ENCODE measurements around the gene PHF20. TPM values are rescaled to one million over a fixed set of nuclear protein-coding genes. Genes with fewer than 3 reads are reported as not detected.

Gene PHF20
- total and polyA plus RNA-seq, 2 of the 13 experiments (the other 11 are each of a cell fraction or from before 2014, with no cell fraction given): 22.8 to 34.1 TPM

- TF ChIP-seq ZNF44 (CRISPR knock-in tag; IDR thresholded peaks at IDR 0.05) (0 out of 2 replicates have a peak, but pooled peaks have one; percentile 74), KDM6A (CRISPR knock-in tag; IDR thresholded peaks at IDR 0.05; ENCODE audit: low read depth) (no peak), ELF4 (CRISPR knock-in tag; IDR thresholded peaks at IDR 0.05; ENCODE audit: borderline replicate concordance) (0 out of 2 replicates have a peak, but pooled peaks have one; percentile 39), TEF (CRISPR knock-in tag; IDR thresholded peaks at IDR 0.05) (0 out of 2 replicates have a peak, but pooled peaks have one; percentile 38), ZMYM2 (CRISPR knock-in tag; IDR thresholded peaks at IDR 0.05) (no peak), RBM22 (optimal IDR thresholded peaks at IDR 0.05; ENCODE audit: low read length) (peak; percentile 98), POLR2AphosphoS5 (IDR thresholded peaks at IDR 0.05; ENCODE audit: low read depth, low read length) (no peak; the same call in 1 of the 2 replicates), ZNF839 (CRISPR knock-in tag; IDR thresholded peaks at IDR 0.05; ENCODE audit: borderline replicate concordance) (no peak), HNRNPH1 (optimal IDR thresholded peaks at IDR 0.05; ENCODE audit: low read depth, low read length) (no peak), CEBPG (CRISPR knock-in tag; IDR thresholded peaks at IDR 0.05) (0 out of 2 replicates have a peak, but pooled peaks have one; percentile 15)
- TF ChIP-seq, protein P1, sequence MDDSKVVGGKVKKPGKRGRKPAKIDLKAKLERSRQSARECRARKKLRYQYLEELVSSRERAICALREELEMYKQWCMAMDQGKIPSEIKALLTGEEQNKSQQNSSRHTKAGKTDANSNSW (CRISPR knock-in tag; IDR thresholded peaks at IDR 0.05; ENCODE audit: borderline replicate concordance): no peak
Observed at GRCh38 chr20:35735826-35736470, 35.9 kb upstream of the PHF20 start (continued).

DNA sequence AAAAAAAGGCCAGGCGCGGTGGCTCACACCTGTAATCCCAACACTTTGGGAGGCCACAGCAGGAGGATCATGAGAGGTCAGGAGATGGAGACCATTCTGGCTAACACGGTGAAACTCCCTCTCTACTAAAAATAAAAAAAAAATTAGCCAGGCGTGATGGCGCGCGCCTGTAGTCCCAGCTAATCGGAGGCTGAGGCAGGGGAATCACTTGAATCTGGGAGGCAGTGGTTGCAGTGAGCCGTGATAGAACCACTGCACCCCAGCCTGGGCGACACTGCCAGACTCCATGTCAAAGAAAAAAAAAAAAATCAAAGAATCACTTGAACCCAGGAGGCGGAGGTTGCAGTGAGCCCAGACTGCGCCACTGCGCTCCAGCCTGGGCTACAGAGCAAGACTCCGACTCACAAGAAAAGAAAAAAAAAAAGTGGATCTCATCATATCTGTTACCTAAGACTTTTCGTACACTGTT is 33.9 kb upstream of the PHF20 start:
- H4K20me1 ChIP-seq (ENCODE audit: insufficient read depth, low read length): peaks cover 87% of the 10 kb centered on the region
- 97% methylated on average over 15 of the region's 15 CpGs for WGBS (ENCODE audit: low lambda C conversion rate)
- H3K9me3 ChIP-seq (ENCODE audit: low read length): no peaks in the 10 kb centered on the region
- no peak overlapping the region for H3K9ac ChIP-seq (ENCODE audit: insufficient read depth, low read depth, low read length)
- H3K27ac ChIP-seq (ENCODE audit: extremely low read length, insufficient read depth, low read length): no peak overlapping the region
- BruUV-seq (replicated peaks): no TSS peak
- no peak overlapping the region for H3K4me3 ChIP-seq (replicated peaks in 1 of 3; ENCODE audit: insufficient read depth in 1 of 3, low read depth in 2 of 3, low read length in 3 of 3)
- intact Hi-C loops (cut with micrococcal nuclease; ENCODE audit: unreplicated experiment) (no loop called here), in situ Hi-C loops (cut with HindIII; ENCODE audit: extremely low pct_ligation_motif_present, low pct_unique_long_range_greater_than_20kb) (no loop called here)
- CTCF ChIA-PET (ENCODE audit: low intra/inter-chr PET ratio, low total read pairs): no interaction called here
- H3K4me2 ChIP-seq (ENCODE audit: low read depth, low read length): peak overlapping the region; percentile 98
- FAIRE-seq: no peak
- peaks cover 95% of the 10 kb centered on the region for H3K79me2 ChIP-seq (ENCODE audit: insufficient read depth, low read length)
- ATAC-seq: no peak
- H2AFZ ChIP-seq (ENCODE audit: low read length): no peak overlapping the region
- DNase-seq (ENCODE audit: low spot score): no peak
- H3K4me1 ChIP-seq (ENCODE audit: insufficient read depth, low read length): peaks cover 76% of the 10 kb centered on the region
- no peaks in the 10 kb centered on the region; a peak in 1 of 5 replicates for H3K27me3 ChIP-seq (ENCODE audit: control insufficient read depth in 1 of 2, insufficient read depth in 2 of 2, low read length in 2 of 2)
- H3K36me3 ChIP-seq (replicated peaks in 1 of 2; ENCODE audit: control insufficient read depth in 1 of 2, insufficient read depth in 2 of 2, low read length in 2 of 2): peaks cover 32 to 70% of the 10 kb centered on the region in 2 experiments
- POLR2A ChIA-PET: interaction anchor here (0.6 to 8.6 kb wide), 10 partner anchors 7 to 60 kb away, joined by 3 to 211 read pairs (median 4); partner anchors contain the start of genes NFS1 and ROMO1
- no peak for TF ChIP-seq CHCHD3 (CRISPR knock-in tag; IDR thresholded peaks at IDR 0.05)
- no peak for TF ChIP-seq KLF6 (CRISPR knock-in tag; IDR thresholded peaks at IDR 0.05)
- no peak for TF ChIP-seq HDAC6 (IDR thresholded peaks at IDR 0.05; ENCODE audit: low read depth, low read length)
- 0 out of 2 replicates have a peak, but pooled peaks have one; percentile 3 for TF ChIP-seq ZSCAN20 (CRISPR knock-in tag; IDR thresholded peaks at IDR 0.05; ENCODE audit: borderline replicate concordance)
- TF ChIP-seq FOXO1 (CRISPR knock-in tag; IDR thresholded peaks at IDR 0.05): no peak
- no peak for TF ChIP-seq ZNF281 (CRISPR knock-in tag; IDR thresholded peaks at IDR 0.05; ENCODE audit: borderline replicate concordance)
- no peak for TF ChIP-seq JARID2 (CRISPR knock-in tag; IDR thresholded peaks at IDR 0.05; ENCODE audit: insufficient replicate concordance)
- no peak for TF ChIP-seq SOX13 (IDR thresholded peaks at IDR 0.05)
- TF ChIP-seq SOX13 (CRISPR knock-in tag; conservative IDR thresholded peaks at IDR 0.05 in 1 of 2, IDR thresholded peaks at IDR 0.05 in 1 of 2): 0 out of 4 replicates have a peak, but pooled peaks of 1 of the 2 experiments have one; percentile 76
- no peak for TF ChIP-seq KLF13 (CRISPR knock-in tag; IDR thresholded peaks at IDR 0.05)
